GM12872 (cell line): Measurements from ENCODE around the gene SAMHD1.

Source experiments
- TF ChIP-seq, protein P1 (sequence below): IDR thresholded peaks from 3 replicates; pipeline ENCODE4 v1.5.1; 2011; ENCODE audit warnings: low read depth, mild to moderate bottlenecking, low read length, moderate library complexity; ENCODE audit not compliant: insufficient read depth

SAMHD1 gene

DNA sequence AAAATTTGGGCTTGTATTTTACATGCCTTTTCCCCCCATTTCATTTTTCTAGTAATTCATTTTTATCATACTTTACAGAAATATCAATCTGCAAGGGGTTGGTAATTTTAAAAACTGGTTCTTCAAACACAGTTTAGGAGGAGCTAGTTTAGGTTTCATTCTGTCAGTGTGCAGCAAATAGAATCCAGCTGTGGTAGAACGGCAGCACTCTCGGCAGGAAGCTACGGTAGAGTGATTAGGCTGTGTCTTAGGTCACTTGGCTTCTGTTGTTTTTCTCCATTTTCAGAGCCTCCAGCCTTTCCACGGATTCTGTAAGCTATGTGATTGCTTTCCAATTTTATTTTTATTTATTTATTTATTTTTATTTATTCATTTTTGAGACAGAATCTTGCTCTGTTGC lies 42.9 kb downstream of the SAMHD1 start:
- TF ChIP-seq, protein P1, sequence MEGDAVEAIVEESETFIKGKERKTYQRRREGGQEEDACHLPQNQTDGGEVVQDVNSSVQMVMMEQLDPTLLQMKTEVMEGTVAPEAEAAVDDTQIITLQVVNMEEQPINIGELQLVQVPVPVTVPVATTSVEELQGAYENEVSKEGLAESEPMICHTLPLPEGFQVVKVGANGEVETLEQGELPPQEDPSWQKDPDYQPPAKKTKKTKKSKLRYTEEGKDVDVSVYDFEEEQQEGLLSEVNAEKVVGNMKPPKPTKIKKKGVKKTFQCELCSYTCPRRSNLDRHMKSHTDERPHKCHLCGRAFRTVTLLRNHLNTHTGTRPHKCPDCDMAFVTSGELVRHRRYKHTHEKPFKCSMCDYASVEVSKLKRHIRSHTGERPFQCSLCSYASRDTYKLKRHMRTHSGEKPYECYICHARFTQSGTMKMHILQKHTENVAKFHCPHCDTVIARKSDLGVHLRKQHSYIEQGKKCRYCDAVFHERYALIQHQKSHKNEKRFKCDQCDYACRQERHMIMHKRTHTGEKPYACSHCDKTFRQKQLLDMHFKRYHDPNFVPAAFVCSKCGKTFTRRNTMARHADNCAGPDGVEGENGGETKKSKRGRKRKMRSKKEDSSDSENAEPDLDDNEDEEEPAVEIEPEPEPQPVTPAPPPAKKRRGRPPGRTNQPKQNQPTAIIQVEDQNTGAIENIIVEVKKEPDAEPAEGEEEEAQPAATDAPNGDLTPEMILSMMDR = no peak

DNA sequence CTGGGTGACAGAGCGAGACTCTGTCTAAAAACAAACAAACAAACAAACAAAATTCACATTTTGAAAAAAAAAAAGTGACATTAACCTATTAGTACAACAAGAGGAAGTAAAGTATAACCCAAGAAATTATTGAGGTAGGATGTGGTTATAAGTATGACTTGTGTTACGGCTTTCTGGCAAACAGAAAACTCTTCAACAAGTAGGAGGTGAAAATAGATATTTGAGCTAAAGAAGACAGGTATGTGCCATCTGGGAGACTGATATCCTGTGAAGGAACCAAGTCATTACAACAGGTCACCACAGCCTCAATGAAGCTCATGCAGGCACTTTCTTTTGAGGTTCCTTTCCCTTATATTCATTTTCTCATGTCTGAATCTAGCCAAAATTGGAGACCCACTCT lies 46.8 kb downstream of the SAMHD1 start:
- TF ChIP-seq, protein P1 = no peak

DNA sequence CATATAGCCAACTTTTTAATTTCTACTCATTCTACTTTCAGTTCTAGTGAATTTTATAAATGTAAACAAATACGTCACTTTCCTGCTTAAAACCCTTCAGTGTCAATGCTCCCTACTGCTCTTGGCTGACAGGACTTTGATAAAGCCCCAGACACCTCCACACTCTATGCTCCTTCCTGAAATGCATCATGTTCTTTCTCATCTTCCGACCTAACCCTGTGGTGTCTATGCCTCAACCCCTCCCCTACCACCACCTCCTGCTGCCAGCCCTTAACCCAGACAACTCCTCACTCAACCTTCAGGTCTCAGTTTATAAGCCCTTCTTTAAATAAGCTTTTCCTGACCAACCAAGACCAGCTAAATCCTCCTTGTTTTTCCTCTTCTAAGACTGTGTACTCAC lies 56.5 kb downstream of the SAMHD1 start:
- TF ChIP-seq, protein P1 = no peak

DNA sequence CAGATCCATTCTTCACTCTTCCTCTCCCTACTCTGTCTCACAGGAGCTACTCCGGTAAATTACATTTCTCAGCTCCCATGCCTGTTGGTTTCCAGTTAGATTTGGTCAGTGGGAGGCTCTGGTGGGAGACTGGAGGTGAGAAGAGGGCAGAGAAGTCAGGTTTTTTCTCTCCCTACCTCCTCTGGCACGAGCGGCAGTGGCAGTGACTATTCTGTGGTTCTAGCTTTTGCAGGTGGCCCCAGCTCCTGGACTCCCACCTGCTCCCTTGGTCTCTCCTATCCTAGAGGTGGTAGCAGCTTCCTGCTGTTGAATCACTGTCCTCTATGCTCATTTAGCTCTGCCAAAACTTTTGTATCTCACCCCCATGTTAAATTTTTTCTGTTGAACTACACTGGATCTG lies 57.7 kb downstream of the SAMHD1 start:
- TF ChIP-seq, protein P1 = no peak

DNA sequence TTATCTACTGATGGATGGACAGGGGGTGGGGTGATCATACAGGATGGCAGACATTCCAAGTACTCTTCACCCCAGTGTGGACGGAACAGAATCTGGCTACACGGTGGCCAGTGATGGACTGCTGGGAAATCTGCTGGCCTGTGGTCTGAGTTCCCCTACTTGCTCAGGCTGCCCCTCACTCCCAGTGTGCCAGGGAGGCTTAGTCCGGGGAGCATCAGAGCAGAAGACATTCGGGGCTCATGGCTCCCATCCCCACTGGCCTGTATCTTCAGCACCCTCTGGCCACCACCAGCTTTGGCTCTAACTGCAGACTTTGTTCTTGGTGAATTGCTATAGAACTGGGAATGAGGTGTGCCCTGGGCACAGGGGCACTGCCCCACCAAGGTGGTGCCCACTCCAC lies 60.3 kb downstream of the SAMHD1 start:
- TF ChIP-seq, protein P1 = no peak

DNA sequence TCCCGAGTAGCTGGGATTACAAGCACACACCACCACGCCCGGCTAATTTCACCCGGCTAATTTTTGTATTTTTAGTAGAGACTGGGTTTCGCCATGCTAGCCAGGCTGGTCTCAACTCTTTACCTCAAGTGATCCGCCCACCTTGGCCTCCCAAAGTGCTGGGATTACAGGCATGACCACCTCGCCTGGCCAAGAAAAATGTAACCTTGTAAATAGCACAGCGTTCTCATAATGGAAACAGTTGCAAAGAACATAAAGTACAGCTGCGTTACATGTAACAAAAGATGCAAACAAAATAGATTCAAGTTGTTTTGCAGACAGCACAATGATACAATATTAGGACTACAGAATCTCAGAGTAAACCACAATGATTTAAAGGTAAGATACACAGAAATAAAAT lies 60.9 kb downstream of the SAMHD1 start:
- TF ChIP-seq, protein P1 = no peak

DNA sequence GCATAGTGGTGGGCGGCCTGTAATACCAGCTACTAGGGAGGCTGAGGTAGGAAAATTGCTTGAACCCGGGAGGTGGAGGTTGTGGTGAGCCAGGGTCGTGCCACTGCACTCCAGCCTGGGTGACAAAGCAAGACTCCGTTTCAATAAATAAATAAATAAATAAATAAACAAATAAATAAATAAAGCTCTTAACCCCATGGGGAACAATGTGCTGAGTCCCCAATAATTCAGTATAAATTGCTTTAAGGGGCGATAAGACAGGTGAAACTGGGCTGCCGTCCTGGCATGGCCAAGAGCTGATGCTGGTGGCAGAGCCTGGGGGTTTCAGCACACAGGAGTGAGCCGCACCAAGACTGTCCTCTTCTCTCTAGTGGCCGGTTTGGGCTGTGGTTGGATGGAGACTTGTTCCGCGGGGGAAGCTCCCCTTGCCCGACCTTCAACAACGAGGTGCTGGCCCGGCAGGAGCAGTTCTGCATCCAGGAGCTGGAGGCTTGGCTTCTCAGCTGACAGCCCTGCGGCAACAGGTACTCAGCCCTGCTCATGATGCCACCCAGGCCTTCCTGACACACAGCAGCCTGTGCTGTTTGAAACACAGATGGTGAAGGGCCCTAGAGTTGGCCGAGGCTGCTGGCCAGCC lies 62.5 kb downstream of the SAMHD1 start:
- TF ChIP-seq, protein P1 = no peak
